Progenitor cell of endocrine pancreas (in vitro differentiated cells): ENCODE results near the gene FBXL7. TPM values are rescaled to one million over a fixed set of nuclear protein-coding genes. Genes with fewer than 3 reads are reported as not detected.

ENCODE experiments used
- DNase-seq: peaks from one replicate; pipeline ENCODE4 v3.0.0; 2021; ENCODE audit warnings: low spot score; ENCODE audit not compliant: unreplicated experiment
- H3K27ac Mint-ChIP-seq: 2 replicates; pipeline ENCODE4 v1.8.0; 2021; ENCODE audit warnings: mild to moderate bottlenecking, moderate library complexity, mixed read lengths
- H3K27me3 Mint-ChIP-seq: 2 replicates; pipeline ENCODE4 v1.8.0; 2021; ENCODE audit warnings: mixed read lengths
- H3K36me3 Mint-ChIP-seq: 2 replicates; pipeline ENCODE4 v1.8.0; 2022; ENCODE audit warnings: mixed read lengths; ENCODE audit not compliant: insufficient read depth
- H3K4me1 Mint-ChIP-seq: 2 replicates; pipeline ENCODE4 v1.8.0; 2021; ENCODE audit warnings: low read depth, mixed read lengths
- H3K4me3 Mint-ChIP-seq: 2 replicates; pipeline ENCODE4 v1.8.0; 2021; ENCODE audit warnings: low read depth, mild to moderate bottlenecking, moderate library complexity, mixed read lengths
- H3K9me3 Mint-ChIP-seq: 2 replicates; pipeline ENCODE4 v1.8.0; 2021; ENCODE audit warnings: low read depth, mixed read lengths
- total RNA-seq: library from RNA; stranded (reverse); gene quantifications from 2 replicates; pipeline ENCODE4 v1.2.1, GENCODE V29; 2021
- TF ChIP-seq, protein P1 (sequence below): fragments of 200-600 bp; sonication (generic); IDR thresholded peaks from one replicate; pipeline ENCODE4 v1.5.0; 2021; ENCODE audit warnings: antibody characterized with exemption, mild to moderate bottlenecking; ENCODE audit not compliant: unreplicated experiment

FBXL7 gene
- total RNA-seq, 1 donor from 2014 or later = 15.4 TPM

DNA sequence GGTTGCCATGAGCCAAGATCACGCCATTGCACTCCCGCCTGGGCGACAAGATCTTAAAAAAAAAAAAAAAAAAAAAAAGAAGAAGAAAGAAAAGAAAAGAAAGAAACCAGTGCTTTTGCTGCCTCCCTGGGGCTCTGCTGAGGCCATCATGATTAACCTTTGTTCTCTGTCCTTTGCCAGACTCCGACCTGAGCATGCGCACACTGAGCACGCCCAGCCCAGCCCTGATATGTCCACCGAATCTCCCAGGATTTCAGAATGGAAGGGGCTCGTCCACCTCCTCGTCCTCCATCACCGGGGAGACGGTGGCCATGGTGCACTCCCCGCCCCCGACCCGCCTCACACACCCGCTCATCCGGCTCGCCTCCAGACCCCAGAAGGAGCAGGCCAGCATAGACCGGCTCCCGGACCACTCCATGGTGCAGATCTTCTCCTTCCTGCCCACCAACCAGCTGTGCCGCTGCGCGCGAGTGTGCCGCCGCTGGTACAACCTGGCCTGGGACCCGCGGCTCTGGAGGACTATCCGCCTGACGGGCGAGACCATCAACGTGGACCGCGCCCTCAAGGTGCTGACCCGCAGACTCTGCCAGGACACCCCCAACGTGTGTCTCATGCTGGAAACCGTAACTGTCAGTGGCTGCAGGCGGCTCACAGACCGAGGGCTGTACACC is 427.9 kb downstream of the FBXL7 start:
- no peak for DNase-seq
- Mint-ChIP-seq H3K27me3 (no peaks in the 10 kb centered on the region), H3K9me3 (no peaks in the 10 kb centered on the region), H3K4me3 (no peak overlapping the region), H3K4me1 (no peaks in the 10 kb centered on the region), H3K36me3 (peaks cover 2% of the 10 kb centered on the region), H3K27ac (no peak overlapping the region)
- TF ChIP-seq, protein P1, sequence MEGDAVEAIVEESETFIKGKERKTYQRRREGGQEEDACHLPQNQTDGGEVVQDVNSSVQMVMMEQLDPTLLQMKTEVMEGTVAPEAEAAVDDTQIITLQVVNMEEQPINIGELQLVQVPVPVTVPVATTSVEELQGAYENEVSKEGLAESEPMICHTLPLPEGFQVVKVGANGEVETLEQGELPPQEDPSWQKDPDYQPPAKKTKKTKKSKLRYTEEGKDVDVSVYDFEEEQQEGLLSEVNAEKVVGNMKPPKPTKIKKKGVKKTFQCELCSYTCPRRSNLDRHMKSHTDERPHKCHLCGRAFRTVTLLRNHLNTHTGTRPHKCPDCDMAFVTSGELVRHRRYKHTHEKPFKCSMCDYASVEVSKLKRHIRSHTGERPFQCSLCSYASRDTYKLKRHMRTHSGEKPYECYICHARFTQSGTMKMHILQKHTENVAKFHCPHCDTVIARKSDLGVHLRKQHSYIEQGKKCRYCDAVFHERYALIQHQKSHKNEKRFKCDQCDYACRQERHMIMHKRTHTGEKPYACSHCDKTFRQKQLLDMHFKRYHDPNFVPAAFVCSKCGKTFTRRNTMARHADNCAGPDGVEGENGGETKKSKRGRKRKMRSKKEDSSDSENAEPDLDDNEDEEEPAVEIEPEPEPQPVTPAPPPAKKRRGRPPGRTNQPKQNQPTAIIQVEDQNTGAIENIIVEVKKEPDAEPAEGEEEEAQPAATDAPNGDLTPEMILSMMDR = no peak

DNA sequence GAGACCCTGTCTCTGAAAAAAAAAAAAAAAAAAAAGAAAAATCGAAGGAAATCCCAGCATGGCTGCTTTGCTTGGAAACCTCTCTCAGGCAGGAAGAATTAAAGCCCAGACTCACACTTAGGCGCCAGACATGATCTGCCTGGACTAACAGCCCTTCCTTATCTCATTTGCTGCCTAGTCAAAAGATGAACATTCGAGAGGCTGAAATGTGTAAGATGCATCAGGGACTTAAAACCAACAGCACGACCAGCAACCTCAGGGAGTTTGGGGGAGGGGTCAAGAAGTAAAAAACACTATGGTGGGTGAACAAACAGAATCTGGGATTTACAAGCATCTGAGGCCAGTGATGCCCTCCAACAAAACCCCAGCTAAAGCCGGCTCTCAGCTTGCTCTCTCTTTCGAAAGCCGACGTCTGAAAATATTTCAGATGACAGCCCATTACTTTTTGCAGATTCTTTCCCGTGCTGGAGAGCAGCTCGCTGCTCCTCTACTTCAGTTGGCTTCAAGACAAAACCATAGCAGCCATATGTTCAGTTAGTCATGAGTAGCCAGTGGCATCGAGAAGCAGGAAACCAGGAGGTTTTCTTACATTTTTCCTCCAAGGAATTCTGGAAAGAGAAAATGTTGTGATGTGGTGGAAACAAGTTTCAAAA is 429.8 kb downstream of the FBXL7 start:
- Mint-ChIP-seq H3K4me1 (peaks cover 5% of the 10 kb centered on the region), H3K36me3 (peaks cover 3% of the 10 kb centered on the region), H3K9me3 (no peaks in the 10 kb centered on the region), H3K27ac (no peak overlapping the region), H3K4me3 (no peak overlapping the region), H3K27me3 (no peaks in the 10 kb centered on the region)
- TF ChIP-seq, protein P1 = no peak
- DNase-seq = no peak

DNA sequence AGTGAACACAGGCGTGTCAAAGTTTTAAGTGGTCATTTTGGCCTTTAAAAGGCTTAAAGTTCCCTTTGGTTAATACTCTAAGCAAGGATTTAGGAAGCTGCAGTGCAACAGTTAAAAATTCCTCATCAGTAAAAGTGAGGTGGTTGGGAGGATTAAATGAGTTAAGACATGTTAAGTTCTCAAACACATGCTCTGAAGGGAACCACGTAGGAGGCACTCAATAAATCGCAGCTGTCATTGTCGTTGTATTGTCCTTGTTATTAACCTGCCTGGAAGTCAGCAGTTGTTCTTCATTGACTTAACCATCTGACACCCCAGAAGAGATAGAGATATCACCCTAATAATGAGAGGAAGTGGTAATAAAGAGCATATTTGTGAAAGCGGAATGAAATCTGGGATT is 432.1 kb downstream of the FBXL7 start:
- TF ChIP-seq, protein P1 = no peak

DNA sequence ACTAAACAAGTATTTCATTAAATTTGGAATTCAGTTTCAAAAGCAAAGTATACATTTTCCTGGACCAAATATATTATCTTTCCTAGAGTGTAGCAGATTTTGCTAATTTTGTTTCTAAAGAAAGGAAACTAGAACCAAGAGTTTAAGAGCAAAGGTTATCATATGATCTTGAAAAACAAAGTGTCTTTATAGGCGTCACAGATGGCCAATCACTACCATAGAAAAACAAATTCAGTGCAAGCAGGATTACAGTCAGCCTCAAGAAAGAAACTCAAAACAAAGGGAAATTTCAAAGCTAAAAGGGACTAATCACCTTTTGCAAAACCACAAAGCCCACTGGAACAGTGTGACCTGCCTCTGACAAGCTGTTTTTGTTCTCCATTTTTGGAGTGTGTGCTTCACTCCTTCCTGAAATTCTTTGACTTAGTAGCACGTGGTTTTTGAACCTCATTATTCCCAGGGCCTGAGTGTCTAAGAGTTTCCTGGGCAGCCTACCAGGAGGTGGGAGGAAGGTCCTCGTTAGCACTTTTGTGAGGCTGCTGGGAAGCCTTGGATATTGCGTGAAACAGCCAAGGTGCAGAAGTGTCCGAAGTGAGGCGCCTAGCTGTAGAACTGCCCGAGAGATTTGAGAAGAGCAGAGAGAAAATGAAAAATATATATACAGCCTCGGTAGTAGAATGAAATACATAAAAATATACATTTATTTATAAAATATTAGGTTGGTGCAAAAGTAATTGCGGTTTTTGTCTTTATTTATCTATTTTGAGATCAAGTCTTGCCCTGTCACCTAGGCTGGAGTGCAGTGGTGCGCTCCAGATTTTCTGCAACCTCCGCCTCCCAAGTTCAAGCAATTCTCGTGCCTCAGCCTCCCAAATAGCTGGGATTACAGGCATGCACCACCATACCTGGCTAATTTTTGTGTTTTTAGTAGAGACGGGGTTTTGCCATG is 433.6 kb downstream of the FBXL7 start:
- no peak for DNase-seq
- Mint-ChIP-seq H3K9me3 (no peaks in the 10 kb centered on the region), H3K4me3 (no peak overlapping the region), H3K4me1 (peaks cover 5% of the 10 kb centered on the region), H3K27me3 (no peaks in the 10 kb centered on the region), H3K36me3 (peaks cover 27% of the 10 kb centered on the region), H3K27ac (no peak overlapping the region)
- TF ChIP-seq, protein P1 = no peak

More for the DNA sequence above, 432.1 kb downstream of the FBXL7 start:
- Mint-ChIP-seq H3K4me1 (peaks cover 5% of the 10 kb centered on the region), H3K27me3 (no peaks in the 10 kb centered on the region), H3K27ac (no peak overlapping the region), H3K9me3 (no peaks in the 10 kb centered on the region), H3K4me3 (no peak overlapping the region), H3K36me3 (peaks cover 15% of the 10 kb centered on the region)
- no peak for DNase-seq
